GM18907 (cell line): ENCODE measurements around the gene CSF1.
"Not testable (repeated sequence)": the region's sequence is repeated elsewhere in the genome, so short reads cannot be mapped to it uniquely, and the experiment has no call there.

Source experiments
- ATAC-seq: cut with Tn5 transposase; IDR thresholded peaks from one replicate; pipeline ENCODE4 v1.9.1; 2021; ENCODE audit warnings: mild to moderate bottlenecking, moderate library complexity; ENCODE audit not compliant: unreplicated experiment

Gene CSF1

DNA sequence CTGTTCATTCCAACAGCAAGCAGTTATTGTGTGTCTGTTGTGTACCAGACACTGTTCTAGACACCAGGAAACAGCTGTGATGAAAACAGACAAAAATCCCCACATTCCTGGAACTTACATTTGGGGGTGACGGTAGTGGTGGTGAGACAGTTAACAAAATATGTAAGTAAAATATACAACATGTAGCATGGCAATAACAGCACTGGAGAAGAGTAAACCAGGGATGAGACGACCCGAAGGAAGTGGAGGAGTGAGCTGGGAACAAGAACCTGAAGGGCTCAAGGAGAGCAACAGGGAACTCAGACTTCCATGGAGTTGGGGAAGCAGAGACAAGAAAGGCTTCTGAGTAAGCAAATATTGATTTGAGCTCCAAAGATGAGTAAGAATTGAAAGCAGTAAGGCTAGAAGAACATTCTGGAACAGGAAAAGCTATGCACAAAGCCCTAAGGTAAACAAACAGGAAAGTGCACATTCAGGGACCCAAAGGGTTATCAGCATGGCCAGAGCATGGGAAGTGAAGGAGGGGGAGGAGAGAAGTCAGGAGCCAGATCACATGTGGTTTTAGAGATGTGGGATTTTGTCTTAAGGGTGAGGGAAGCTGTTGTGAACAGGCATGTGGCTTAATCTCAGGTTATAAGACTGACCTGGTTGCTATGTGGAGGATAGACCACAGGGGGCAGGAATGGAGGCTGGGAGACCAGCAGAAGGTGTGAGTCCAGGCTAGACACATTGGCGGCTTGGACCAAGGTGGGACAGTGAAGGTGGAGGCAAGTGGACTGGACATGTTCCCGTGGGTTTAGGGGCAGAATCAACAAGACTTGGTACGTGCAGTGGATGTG, 7.3 kb downstream of the CSF1 start:
- no peak for ATAC-seq

GRCh38 chr1:109918671-109919070, 8.0 kb downstream of the CSF1 start:
- ATAC-seq, result no peak

DNA sequence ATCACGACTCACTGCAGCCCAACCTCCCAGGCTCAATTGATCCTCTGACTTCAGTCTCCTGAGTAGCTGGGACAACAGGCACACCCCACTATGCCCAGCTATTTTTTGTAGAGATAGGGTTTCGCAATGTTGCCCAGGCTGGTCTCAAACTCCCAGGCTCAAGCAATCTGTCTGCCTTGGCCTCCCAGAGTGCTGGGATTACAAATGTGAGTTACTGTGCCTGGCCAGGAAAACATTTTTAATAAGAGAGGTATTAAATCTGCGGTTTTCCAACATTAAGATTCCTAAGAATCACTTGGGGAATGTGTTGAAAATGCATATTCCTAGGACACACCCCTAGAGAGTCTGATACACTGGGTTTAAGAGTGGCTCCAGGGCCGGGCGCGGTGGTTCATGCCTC, 8.7 kb downstream of the CSF1 start:
- no peak for ATAC-seq

DNA sequence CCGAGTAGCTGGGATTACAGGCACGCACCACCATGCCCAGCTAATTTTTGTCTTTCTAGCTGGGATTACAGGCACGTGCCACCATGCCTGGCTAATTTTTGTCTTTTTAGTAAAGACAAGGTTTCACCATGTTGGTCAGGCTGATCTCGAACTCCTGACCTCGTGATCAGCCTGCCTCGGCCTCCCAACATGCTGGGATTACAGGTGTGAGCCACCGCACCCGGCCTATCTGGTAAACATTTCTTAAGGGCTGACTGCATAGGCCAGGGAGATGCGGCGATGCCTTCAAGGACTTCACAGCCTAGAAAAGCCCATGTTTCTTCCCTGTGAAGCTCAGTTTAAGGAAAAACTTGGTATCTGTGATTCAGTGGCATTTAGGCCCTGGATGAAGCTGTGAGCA, 9.7 kb downstream of the CSF1 start:
- not testable (repeated sequence) for ATAC-seq

- no peak for ATAC-seq
Measured at GRCh38 chr1:109922326-109922725, 11.7 kb downstream of the CSF1 start.

DNA sequence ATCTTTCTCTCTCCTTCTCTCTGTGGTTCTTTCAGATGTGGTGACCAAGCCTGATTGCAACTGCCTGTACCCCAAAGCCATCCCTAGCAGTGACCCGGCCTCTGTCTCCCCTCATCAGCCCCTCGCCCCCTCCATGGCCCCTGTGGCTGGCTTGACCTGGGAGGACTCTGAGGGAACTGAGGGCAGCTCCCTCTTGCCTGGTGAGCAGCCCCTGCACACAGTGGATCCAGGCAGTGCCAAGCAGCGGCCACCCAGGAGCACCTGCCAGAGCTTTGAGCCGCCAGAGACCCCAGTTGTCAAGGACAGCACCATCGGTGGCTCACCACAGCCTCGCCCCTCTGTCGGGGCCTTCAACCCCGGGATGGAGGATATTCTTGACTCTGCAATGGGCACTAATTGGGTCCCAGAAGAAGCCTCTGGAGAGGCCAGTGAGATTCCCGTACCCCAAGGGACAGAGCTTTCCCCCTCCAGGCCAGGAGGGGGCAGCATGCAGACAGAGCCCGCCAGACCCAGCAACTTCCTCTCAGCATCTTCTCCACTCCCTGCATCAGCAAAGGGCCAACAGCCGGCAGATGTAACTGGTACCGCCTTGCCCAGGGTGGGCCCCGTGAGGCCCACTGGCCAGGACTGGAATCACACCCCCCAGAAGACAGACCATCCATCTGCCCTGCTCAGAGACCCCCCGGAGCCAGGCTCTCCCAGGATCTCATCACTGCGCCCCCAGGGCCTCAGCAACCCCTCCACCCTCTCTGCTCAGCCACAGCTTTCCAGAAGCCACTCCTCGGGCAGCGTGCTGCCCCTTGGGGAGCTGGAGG, 12.7 kb downstream of the CSF1 start:
- no peak for ATAC-seq

DNA sequence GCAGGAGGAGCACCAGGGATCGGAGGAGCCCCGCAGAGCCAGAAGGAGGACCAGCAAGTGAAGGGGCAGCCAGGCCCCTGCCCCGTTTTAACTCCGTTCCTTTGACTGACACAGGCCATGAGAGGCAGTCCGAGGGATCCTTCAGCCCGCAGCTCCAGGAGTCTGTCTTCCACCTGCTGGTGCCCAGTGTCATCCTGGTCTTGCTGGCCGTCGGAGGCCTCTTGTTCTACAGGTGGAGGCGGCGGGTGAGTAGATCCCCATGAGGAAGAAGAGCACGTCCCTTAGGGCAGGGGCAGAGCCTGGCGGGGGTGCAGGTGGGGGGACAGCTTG, 13.3 kb downstream of the CSF1 start:
- no peak for ATAC-seq

GRCh38 chr1:109924316-109924715, 13.7 kb downstream of the CSF1 start:
- no peak for ATAC-seq

DNA sequence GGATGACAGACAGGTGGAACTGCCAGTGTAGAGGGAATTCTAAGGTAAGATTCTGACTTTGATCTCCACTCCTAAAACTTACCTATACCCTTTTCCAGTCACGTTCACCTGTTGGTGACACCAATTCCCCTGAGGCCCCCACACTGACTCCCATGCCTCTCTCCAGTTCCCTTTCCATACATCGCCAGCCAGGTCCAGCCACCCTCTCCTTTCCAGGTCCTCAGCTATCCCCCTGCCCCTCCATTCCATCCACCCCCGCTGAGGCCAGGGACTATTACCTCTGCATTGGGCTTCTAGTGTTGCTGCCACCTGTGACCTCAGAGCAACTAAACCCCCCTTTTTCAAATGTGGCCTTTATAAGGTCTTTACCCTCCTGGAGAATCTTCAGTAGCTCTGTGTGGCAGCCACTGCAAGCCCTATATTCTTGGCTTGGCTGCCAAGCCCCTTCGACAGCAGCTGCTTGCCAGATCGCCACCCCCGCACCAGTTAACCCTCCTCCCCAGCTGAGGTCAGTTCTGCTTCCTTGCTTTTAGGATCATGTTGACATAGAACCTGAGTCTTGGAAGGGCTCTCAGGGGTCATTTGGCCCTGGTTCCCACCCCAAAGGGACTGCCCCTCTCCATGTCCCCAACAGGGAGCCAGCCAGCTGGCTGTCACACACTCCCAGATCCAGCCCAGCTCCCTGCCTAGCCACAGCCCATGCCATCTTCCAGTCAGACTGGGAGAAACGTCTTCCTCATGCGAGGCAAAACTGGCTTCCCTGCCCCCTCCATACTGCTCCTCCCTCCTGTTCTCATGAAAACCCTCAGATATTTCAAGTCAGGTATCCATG, 14.7 kb downstream of the CSF1 start:
- no peak for ATAC-seq

DNA sequence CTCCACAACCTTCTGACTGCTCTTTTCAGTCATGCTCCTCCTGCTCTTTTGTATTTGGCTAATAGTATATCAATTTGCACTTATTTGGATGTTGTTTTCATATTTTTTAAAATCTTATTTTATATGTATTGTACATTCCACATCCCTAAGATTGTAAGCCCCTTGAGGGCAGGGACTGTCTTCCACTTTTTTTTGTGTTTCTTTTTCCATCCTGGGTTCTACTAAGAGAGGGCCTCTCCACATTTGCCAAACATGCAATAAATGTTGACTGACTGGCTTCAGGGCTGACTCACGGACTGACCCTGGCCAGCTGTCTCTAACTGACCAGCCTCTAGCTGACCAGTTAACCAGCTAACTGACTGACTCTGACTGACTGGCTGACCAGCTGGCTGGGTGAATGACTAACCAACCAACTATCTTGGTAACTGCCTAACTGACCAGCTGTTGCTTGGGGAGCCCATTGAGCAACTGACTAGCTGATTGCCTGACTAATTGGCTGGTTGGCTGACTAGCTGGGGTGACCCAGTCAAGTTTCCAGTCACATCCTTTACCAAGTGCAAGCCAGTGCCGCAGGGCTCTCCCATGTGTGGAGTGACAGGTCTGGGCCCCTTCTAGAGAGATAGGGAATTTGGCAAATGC, 16.1 kb downstream of the CSF1 start:
- ATAC-seq, result no peak

- no peak for ATAC-seq
Measured at GRCh38 chr1:109927356-109927755, 16.7 kb downstream of the CSF1 start.

DNA sequence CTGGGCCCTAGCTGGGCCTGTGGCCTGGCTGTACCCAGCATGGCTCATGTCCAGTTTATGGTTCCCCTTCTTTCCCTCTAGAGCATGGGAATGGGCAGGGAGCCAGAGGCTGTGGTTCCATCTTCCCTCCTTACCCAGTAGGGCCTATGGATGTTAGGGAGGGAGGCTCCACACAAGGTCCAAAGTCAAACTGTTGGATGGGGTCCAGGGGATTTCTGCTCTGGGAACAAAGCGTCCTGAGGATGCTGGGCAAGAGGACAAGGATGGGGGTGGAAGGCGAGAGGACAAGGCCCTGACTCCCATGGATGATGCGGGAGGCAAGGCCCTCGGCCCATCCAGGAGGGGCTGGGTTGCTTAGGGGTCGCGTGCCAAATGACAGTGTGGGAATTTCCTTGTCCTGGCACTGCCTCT, 17.3 kb downstream of the CSF1 start:
- ATAC-seq, result no peak

DNA sequence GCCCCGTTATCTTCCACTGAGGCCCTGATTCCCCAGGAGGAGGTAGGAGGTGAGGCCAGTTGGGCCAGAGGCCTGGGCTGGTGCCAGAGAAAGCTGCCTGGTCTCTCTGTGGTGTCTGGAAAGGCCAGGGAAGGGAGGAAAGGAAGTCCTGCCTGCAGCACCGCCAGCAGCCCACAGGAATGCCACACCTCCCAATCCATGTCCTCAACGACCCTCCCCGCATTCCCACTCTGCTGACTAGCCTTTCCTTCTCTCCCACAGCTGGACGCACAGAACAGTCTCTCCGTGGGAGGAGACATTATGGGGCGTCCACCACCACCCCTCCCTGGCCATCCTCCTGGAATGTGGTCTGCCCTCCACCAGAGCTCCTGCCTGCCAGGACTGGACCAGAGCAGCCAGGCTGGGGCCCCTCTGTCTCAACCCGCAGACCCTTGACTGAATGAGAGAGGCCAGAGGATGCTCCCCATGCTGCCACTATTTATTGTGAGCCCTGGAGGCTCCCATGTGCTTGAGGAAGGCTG, 18.0 kb downstream of the CSF1 start:
- ATAC-seq, result no peak

- ATAC-seq, result no peak
Measured at GRCh38 chr1:109929170-109929569, 18.5 kb downstream of the CSF1 start.

- no peak for ATAC-seq
Measured at GRCh38 chr1:109929588-109930251, 19.1 kb downstream of the CSF1 start.

DNA sequence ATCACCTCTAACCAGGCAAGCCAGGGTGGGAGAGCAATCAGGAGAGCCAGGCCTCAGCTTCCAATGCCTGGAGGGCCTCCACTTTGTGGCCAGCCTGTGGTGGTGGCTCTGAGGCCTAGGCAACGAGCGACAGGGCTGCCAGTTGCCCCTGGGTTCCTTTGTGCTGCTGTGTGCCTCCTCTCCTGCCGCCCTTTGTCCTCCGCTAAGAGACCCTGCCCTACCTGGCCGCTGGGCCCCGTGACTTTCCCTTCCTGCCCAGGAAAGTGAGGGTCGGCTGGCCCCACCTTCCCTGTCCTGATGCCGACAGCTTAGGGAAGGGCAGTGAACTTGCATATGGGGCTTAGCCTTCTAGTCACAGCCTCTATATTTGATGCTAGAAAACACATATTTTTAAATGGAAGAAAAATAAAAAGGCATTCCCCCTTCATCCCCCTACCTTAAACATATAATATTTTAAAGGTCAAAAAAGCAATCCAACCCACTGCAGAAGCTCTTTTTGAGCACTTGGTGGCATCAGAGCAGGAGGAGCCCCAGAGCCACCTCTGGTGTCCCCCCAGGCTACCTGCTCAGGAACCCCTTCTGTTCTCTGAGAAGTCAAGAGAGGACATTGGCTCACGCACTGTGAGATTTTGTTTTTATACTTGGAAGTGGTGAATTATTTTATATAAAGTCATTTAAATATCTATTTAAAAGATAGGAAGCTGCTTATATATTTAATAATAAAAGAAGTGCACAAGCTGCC, 19.8 kb downstream of the CSF1 start:
- ATAC-seq, result no peak

- no peak for ATAC-seq
Measured at GRCh38 chr1:109931189-109931731, 20.6 kb downstream of the CSF1 start.

DNA sequence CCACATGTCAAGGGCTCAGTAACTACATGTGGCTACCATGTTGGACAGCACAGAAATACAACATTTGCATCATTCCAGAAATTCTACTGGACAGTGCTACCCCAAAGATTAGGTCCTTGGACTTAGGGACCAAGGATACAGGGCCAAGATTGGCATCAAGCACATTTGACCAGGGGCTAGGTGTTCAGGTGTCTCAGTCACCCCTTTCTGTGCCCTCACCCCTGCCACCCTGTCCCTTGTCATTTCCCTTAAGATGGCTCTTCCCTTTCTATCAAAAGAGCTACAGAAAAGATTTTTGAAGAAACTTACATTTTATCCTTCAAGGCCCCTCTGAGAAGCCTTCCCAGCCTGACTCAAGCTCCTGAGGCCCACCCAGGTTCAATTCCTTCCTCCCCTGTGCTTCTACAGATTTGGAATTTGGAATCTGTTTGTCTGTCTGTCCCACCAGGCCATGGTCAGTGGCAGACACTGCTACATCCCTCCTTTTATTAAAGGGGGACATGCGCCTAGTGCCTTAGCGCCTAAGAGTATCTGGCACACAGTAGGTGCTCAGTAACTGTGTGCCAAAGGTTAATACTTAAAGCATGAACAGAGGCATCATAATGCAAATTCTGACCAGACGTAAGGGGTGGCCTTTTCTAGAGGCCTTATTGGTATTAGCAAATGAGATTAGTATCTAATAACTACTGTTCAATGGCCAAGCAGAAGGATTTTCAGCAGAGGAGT, 21.4 kb downstream of the CSF1 start:
- no peak for ATAC-seq

- no peak for ATAC-seq
Measured at GRCh38 chr1:109932679-109933078, 22.0 kb downstream of the CSF1 start.
